HG03439 (cell line): Measurements from ENCODE around the gene LEF1.

Experiments
- ATAC-seq: cut with Tn5 transposase; IDR thresholded peaks from one replicate; pipeline ENCODE4 v1.9.1; 2021; ENCODE audit warnings: mild to moderate bottlenecking, moderate library complexity; ENCODE audit not compliant: unreplicated experiment

Gene LEF1

DNA sequence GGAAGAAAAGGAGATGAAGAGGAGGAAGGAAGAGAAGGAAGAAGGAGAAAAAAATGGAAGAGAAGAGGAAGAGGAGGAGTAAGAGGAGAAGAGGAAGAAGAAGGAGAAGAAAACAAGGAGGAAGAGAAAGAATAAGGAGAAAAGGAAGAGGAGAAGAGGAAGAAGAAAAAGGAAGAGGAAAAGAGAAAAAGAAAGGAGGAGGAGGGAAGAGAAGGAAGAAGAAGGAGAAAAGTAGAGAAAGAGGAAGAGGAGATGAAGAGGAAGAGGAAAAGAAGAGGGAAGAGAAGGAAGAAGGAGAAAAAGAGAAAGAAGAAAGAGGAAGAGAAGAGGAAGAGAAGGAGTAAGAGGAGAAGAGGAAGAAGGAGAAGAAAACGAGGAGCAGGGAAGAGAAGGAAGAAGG, 11.8 kb upstream of the LEF1 start:
- ATAC-seq = no peak

DNA sequence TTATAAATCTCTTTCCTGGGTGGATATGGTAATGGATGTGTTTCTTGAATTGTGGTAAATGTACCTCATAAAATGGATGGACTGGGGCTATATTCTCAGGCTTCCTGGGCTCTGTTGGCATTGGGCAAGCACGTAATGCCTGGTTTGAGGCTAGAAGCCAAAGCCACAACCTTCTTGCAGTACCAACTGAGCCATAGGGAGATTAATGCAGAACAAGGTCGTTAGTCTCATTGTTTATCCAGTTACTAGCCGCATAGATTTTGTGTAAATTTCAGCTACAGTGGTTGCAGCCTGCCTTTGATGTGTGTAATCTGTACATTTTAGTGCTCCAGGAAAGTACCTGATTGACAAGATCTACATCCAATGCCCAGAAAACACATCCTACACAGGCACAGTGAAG, 7.2 kb upstream of the LEF1 start:
- ATAC-seq = no peak

GRCh38 chr4:108174856-108175255, 6.1 kb upstream of the LEF1 start:
- ATAC-seq = no peak

DNA sequence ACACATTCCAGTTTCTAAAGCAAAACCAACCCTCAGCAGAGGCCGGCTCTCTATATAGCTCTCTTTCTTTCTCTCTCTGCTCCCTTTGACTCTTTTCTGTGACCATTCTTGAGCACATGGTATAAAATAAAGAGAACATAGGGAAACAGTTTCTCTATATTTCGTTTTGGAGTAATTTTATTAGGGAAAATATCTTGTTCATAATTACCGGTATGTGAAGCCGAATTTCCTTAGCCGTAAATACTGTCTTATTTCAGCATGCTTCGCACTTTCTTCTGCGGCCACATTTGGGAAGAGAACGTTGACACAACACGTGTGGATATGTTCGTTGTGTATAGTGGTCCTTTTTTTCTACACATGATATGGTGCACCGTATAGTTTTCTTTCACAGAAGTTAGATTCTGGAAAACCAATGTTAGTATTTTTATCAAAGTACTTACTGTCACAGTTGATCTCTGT, 4.9 kb upstream of the LEF1 start:
- ATAC-seq = no peak

DNA sequence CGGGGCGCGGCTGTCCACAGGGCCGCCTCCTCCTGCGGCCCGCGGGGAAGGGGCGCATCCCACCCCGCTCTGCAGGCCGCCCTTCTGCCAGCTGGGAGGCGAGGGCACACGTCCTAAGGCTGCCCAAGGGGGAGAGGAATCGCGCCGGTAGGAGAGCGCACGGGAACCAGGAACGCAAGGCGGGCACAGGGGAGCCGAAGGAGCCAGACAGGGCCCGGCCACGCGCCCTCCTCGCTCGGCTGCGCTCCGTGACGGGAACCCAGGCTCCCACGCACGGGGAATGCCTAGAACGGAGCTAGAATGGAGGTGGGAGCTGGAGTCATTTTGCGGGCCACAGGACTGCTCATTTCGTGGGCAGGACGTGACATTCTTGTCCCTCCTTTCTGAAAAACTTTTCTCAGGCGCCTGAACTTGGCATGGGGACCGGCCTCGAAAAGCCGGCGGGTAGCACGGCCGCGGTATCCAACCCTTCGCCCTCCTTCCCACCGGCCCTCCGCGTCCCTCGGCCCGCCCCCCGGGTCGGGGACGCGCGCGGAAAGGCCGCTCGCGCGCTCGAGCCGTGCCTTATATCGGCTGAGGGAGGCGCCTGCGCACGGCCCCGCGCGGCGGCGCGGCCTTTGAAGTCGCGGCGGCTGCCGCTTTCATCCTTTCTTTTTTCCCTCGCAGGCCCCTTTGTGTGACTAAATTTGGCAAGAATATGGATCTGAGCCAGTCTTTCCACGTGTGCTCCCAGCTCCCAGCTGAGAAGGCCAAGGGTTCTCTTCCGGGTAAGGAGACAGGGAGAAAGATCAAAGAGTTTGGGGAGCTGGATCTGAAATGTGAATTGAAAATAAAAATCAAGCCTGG, 4.2 kb upstream of the LEF1 start:
- peak; percentile 50 for ATAC-seq

DNA sequence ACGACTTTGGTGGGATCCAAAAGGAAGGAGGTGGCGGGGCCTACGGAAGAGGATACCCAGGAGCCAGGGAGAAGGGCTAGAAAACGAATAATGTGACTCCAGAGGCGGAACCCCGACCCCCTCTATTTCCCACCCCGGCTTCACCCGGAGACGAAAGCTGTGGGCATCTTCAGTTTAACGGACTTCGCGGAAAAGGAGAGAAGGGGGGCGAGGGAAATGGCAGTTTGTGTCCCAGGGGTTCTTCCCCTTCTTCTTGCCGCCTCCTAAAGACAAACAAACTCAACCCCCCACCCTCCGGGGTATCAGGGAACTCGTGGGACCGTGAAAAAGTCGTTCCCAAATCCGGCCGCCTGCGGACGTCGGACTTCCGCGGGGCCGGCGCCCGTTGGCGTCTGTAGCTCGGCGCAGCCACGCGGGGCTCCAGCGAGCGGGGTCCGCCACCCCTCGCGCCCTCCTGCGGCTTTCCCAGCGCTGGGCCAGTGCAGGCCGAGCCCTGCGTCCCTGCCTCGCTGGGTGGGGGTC, 3.6 kb upstream of the LEF1 start:
- peak; percentile 28 for ATAC-seq

DNA sequence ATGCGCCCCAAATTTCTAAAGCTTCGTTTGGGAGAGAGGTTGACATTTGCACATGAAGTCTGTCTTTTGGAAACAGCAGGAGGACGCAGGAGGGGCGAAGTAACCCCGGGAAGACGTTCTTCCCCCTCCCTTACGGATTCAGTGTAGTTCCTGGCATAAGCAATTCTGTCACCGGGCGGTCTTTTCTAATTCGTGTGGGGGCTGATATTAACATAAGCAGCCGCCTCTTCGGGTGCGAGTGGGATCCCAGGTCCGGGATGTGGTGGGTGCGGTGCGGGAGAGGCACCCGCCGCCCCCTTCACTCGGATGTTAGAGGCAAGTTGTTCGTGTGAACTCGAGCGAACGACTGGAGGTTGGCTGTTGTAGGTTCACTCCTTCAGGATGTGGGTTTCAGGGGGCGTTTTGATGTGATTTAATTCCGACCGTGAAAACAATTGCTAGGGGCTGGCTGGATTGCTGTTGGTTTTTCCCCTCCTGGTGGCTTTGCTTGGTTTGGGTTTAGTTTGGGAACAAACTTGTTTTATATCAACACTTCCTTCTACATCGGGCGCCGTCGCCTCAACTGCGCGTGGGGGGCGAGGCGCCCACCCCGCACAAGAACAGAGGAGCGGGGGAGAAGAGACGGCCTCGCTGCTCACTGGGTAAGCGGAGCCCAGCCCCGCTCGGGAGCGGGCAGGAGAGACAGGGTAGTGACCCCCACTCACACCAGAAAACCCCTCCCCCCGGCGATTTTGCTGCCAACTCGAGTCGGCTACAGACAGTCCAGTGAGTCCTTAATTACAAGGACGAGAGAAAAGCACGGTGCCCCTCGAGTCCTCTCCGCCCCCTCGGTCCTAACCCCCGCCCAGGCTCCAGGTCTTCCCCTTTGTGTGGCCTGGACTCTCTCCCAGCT, 2.9 kb upstream of the LEF1 start:
- no peak for ATAC-seq

- ATAC-seq = no peak
Measured at GRCh38 chr4:108170631-108171338, 2.1 kb upstream of the LEF1 start.

DNA sequence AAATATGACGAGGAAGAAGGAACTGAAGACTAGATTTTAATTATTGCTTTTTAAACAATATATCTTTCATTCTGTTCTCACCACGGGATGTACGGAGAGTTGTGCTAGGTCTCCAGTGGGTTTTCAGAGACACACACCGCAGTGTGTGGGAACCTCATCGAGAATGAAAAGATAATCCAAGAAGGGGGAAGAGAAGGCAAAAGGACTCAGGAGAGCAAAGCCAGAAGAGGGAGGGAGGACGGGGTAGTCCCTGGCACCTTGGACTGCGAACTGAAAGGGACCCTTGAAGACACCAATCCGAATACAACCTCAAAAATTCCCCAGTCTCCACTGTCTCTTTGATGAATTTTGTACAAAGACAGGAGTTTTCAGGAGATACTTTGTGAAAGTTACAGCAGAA, 932 bp upstream of the LEF1 start:
- no peak for ATAC-seq

DNA sequence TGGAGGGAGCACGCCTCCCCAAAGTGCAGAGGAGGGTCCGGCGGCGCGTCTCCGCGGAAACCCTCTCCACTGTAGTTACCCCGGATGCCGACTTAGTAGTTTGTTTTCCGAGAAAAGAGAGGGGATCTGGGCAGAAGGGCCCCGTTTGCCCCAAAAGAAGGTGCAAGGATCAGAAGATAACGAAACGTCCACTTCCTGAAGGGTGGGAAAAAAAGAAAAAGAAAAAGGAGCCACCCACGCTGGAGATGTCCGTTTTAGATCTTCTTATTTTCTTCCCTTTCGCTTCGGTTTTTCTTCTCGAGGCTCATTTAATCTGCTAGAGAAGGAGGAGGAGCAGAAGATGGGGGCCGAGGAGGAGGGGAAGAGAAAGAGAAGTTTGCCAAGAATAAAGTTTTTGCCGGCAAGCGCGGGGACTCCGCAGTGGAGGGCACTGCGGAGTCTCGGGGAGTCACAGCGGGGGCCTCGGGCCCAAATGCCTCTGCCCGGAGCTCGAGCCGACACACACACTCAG, 517 bp downstream of the LEF1 start:
- ATAC-seq = no peak

DNA sequence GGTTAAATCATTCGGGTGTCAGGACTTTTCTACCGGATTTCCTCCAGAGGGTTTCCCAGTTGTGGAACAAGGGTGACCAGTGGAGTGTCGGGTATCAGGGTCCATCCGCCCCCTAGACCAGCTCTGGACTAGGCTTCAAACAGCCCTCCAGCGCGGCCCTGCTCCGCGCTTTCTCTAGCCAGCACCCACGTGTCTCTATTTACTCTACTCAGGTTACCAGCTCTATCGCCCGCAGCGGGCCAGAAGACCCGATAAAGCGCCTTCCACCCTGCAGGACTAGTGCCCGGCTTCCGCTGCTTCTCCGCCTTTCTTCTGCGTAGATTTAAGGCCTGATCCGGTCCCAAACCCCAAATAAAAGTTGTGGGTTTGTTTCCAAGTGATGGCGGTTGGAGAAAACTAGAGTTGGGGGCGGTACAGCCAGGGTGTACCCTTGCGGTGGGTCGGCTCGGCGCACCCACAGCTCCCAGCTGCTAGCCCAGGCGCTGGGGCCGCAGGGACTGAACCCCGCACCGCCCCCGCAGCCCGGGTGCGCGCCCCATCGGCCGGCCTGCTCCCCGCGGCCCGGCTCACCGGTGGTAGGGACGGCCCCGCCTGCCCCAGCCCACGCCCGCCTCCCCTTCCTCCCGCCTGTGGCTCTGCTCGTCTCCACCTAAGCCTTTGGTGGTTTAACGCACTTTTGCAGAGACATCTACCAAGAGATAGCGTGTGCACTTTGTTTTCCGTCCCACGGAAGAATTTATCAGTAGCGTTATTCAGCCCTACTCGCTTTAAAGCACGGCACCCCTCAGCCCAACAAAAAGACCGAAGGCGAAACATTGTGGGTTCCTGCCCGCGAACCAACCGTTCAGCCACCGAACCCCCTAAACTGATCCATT, 2.1 kb downstream of the LEF1 start:
- ATAC-seq = peak; percentile 42

DNA sequence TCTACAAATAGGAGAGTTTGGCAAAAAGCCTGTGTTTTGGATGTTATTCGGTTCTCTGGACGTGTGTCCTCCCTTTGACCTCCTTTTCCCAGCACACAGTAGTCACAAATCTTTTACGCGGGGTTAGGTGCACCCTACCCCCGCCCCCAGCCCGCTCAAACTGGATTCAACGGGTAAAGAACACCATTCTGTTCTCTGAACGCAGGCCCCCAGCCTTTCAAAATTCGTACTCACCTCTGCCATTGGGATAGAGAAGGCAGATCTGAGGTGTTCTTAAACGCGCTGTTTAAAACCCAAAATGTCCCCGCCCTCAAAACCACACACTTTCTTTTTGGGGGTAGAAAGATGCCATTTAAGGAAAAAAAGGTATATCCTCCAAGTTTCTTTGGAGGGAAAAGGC, 2.7 kb downstream of the LEF1 start:
- ATAC-seq = no peak

DNA sequence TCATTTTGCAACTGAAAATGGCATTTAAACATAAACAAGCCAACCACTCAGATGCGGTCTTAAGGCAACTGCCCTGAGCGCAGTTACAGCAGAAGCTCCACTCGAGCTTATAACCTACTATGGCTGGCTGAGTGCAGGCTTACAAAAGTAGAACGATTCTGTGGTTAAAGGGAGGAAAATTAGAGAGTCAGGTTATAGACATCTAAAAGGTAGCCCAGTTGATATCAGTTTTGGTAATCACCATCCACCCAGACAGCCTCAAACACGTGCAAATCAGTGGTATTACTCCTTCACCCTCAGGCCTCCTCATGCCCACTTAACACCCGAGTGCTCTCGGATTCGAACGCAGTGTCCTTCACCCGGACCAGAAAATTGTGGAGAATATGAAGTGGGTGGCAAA, 3.1 kb downstream of the LEF1 start:
- ATAC-seq = no peak

- ATAC-seq = no peak
Measured at GRCh38 chr4:108163351-108163750, 5.4 kb downstream of the LEF1 start.

DNA sequence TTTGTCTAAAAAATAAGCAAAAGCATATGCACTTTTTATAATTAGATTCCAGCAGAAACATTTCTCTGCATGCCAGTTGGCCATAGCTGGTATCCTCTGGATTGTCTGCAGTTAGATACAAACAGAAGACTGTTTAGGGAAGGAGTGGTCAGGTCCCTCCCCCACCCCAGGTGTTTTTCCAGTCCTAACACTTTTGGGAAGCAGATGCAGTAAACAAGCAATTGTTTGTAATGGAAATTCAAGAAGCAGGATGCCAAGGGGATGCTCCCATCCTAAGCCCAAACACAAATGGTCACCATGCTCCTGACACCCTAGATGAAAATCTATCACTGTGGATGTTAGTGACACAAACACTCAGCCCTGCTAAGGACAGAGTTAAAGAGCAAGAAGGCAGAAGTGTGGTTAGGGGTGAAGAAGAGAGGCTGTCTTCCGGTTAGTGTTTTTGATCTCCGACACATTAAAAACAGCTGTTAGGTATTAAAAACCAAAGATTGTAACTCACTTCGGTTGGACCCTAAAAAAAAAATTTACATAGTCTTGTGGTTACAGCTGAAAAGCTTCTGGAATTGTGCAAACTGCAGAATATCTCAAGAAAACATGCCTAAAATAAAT, 7.9 kb downstream of the LEF1 start:
- no peak for ATAC-seq

DNA sequence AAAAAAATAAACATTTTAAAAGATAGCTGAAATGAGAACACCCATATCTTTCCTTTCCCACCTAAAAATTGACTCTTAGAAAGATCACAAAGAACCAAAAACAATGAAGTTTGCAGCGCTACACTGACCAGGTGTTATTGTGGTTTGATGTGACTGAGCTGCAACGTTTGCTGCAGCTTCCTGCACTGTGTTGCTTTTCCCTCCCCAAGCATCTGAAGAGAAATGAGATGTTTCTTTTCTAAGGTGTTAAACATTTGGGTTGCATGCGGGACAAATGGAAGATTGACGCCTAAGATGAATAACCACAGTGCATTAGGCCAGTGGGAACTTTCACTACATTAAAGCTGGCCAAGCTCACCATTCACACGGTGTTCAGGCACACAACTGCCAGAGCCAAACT, 8.9 kb downstream of the LEF1 start:
- ATAC-seq = no peak

GRCh38 chr4:108157655-108158054, 11.1 kb downstream of the LEF1 start:
- ATAC-seq = no peak

DNA sequence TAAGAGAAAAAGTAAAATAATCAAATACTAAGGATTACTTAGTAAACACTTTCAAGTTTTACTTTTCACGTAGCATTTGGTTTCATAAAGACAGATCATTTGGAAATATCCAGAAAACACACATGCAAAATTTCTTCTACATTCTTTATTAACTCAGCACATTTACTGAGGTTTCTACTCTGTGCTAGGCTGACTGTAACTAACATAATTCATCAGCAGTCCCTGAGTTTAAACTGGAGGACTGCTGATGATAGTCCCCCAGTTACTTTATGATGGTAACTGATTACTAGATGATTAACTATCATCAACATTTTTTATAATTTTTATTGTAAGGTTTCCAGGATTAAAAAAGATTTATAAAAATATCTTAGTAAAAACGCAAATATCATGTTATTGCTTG, 12.3 kb downstream of the LEF1 start:
- ATAC-seq = no peak

- ATAC-seq = no peak
Measured at GRCh38 chr4:108155373-108155772, 13.4 kb downstream of the LEF1 start.

GRCh38 chr4:108152980-108153379, 15.8 kb downstream of the LEF1 start:
- ATAC-seq = no peak
